ENCODE results near the gene PATJ.
"Not testable (repeated sequence)": the region's sequence is repeated elsewhere in the genome, so short reads cannot be mapped to it uniquely, and the experiment has no call there.

- TF ChIP-seq EP300 (IDR thresholded peaks at IDR 0.05); POLR2A (IDR thresholded peaks at IDR 0.05; ENCODE audit: low read depth): not testable (repeated sequence)
- TF ChIP-seq, protein P1, sequence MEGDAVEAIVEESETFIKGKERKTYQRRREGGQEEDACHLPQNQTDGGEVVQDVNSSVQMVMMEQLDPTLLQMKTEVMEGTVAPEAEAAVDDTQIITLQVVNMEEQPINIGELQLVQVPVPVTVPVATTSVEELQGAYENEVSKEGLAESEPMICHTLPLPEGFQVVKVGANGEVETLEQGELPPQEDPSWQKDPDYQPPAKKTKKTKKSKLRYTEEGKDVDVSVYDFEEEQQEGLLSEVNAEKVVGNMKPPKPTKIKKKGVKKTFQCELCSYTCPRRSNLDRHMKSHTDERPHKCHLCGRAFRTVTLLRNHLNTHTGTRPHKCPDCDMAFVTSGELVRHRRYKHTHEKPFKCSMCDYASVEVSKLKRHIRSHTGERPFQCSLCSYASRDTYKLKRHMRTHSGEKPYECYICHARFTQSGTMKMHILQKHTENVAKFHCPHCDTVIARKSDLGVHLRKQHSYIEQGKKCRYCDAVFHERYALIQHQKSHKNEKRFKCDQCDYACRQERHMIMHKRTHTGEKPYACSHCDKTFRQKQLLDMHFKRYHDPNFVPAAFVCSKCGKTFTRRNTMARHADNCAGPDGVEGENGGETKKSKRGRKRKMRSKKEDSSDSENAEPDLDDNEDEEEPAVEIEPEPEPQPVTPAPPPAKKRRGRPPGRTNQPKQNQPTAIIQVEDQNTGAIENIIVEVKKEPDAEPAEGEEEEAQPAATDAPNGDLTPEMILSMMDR (IDR thresholded peaks at IDR 0.05) = not testable (repeated sequence)
Observed at GRCh38 chr1:61837607-61838006, 95.3 kb downstream of the PATJ start.

Measured in esophagus muscularis mucosa (tissue), 4 donors.